ENCODE data around the gene GGPS1.

DNA sequence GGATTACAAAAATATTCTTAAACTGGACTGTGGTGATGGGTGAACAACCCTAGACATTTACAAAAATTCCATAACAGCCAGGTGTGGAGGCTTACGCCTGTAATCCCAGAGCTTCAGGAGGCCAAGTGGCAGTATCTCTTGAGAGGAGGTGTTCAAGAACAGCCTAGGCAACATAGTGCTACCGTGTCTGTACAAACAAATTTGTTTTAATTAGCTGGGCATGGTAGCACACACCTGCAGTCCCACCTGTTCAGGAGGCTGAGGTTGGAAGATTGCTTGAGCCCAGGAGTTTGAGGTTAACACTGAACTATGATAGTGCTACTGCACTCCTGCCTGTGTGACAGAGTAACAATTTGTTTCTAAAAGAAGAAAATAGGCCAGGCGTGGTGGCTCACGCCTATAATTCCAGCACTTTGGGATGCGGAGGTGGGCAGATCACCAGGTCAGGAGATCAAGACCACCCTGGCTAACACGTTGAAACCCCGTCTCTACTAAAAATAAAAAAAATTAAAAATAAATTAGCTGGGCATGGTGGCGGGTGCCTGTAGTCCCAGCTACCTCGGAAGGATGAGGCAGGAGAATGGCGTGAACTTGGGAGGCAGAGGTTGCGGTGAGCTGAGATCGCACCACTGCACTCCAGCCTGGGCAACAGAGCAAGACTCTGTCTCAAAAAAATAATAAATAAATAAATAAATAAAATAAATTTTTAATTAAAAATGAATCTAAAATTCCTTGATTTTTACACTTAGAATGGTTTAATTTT, 37.4 kb upstream of the GGPS1 start:
- TF ChIP-seq POLR2AphosphoS5 (IDR thresholded peaks at IDR 0.05; ENCODE audit: low read depth, low read length) (no peak), POLR2A (IDR thresholded peaks at IDR 0.05; ENCODE audit: low read depth, low read length) (no peak), TAF1 (IDR thresholded peaks at IDR 0.05; ENCODE audit: borderline replicate concordance, low read depth, low read length) (no peak)
